ENCODE results near the gene B3GALT4. TPM values are rescaled to one million over a fixed set of nuclear protein-coding genes. Genes with fewer than 3 reads are reported as not detected.

B3GALT4 gene
- total and polyA plus RNA-seq, 2 of the 13 experiments (the other 11 are each of a cell fraction or from before 2014, with no cell fraction given): 0.04 to 0.27 TPM

DNA sequence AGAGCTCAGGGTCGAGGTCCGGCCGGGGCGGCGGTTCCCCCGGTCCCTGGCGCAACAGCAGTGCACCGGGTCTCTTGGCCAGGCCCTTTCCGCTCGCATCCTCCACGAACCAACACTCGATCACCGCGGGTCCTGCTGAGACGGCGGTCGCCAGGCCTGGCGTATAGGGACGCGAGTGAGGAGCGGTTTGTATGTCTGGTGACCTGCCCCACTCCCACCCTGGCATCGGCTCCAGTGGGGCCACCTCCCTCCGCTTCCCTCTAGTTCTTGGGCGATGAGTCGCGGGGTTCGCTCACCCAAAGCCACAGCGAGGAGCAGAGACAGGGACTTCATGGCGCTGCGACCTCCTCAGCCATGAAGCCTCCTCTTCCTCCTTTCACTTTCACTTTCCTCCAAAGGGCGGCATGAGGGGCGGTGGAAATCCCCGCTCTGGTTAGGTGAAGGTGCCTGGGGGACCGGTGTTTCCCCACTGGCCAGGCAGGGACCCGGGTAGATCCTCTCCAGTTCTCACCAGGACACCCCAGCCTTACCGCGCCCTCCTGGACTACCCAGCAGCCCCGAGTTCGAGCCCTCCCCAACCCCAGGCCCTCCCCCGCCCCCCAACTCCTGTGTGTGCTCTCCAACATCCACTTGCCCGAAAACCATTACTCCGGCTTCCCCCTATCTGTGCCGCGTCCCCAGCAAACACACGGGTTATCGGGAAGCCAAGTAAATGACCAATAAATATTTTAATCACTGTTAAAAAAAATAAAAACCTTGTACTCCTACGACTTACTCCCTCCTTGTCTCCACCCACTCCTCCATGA lies 37.0 kb downstream of the B3GALT4 start, which contains the start of gene TAPBP (continued):
- TF ChIP-seq ZNF296 (CRISPR knock-in tag; conservative IDR thresholded peaks at IDR 0.05) (no peak), ZNF761 (CRISPR knock-in tag; conservative IDR thresholded peaks at IDR 0.05) (no peak), GZF1 (CRISPR knock-in tag; IDR thresholded peaks at IDR 0.05) (no peak), ZNF441 (CRISPR knock-in tag; IDR thresholded peaks at IDR 0.05; ENCODE audit: borderline replicate concordance) (no peak), ZNF558 (CRISPR knock-in tag; IDR thresholded peaks at IDR 0.05; ENCODE audit: borderline replicate concordance) (no peak), JUN (CRISPR knock-in tag; IDR thresholded peaks at IDR 0.05) (no peak), ZNF430 (CRISPR knock-in tag; IDR thresholded peaks at IDR 0.05) (peak; percentile 86), CBX5 (CRISPR knock-in tag; IDR thresholded peaks at IDR 0.05; ENCODE audit: borderline replicate concordance) (no peak), ZNF552 (CRISPR knock-in tag; IDR thresholded peaks at IDR 0.05; ENCODE audit: borderline replicate concordance) (peak; percentile 45; the same call in 1 of the 2 replicates), ZNF335 (CRISPR knock-in tag; IDR thresholded peaks at IDR 0.05) (no peak; the same call in none of the 2 replicates), ZMYM4 (CRISPR knock-in tag; IDR thresholded peaks at IDR 0.05) (peak; percentile 20; the same call in 1 of the 2 replicates), TAF15 (IDR thresholded peaks at IDR 0.05; ENCODE audit: low read depth, low read length, poor library complexity, severe bottlenecking) (no peak), SPEN (CRISPR knock-in tag; IDR thresholded peaks at IDR 0.05; ENCODE audit: low read depth) (peak; percentile 33), ZNF614 (CRISPR knock-in tag; IDR thresholded peaks at IDR 0.05; ENCODE audit: borderline replicate concordance) (no peak), RAD51 (IDR thresholded peaks at IDR 0.05; ENCODE audit: borderline replicate concordance) (no peak)
- TF ChIP-seq, protein P1, sequence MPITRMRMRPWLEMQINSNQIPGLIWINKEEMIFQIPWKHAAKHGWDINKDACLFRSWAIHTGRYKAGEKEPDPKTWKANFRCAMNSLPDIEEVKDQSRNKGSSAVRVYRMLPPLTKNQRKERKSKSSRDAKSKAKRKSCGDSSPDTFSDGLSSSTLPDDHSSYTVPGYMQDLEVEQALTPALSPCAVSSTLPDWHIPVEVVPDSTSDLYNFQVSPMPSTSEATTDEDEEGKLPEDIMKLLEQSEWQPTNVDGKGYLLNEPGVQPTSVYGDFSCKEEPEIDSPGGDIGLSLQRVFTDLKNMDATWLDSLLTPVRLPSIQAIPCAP (CRISPR knock-in tag; IDR thresholded peaks at IDR 0.05; ENCODE audit: low read depth): peak; percentile 100
- TF ChIP-seq, protein P2, sequence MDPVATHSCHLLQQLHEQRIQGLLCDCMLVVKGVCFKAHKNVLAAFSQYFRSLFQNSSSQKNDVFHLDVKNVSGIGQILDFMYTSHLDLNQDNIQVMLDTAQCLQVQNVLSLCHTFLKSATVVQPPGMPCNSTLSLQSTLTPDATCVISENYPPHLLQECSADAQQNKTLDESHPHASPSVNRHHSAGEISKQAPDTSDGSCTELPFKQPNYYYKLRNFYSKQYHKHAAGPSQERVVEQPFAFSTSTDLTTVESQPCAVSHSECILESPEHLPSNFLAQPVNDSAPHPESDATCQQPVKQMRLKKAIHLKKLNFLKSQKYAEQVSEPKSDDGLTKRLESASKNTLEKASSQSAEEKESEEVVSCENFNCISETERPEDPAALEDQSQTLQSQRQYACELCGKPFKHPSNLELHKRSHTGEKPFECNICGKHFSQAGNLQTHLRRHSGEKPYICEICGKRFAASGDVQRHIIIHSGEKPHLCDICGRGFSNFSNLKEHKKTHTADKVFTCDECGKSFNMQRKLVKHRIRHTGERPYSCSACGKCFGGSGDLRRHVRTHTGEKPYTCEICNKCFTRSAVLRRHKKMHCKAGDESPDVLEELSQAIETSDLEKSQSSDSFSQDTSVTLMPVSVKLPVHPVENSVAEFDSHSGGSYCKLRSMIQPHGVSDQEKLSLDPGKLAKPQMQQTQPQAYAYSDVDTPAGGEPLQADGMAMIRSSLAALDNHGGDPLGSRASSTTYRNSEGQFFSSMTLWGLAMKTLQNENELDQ (CRISPR knock-in tag; IDR thresholded peaks at IDR 0.05; ENCODE audit: borderline replicate concordance): no peak
- TF ChIP-seq, protein P3, sequence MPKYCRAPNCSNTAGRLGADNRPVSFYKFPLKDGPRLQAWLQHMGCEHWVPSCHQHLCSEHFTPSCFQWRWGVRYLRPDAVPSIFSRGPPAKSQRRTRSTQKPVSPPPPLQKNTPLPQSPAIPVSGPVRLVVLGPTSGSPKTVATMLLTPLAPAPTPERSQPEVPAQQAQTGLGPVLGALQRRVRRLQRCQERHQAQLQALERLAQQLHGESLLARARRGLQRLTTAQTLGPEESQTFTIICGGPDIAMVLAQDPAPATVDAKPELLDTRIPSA (CRISPR knock-in tag; IDR thresholded peaks at IDR 0.05; ENCODE audit: borderline replicate concordance): no peak
- TF ChIP-seq, protein P4, sequence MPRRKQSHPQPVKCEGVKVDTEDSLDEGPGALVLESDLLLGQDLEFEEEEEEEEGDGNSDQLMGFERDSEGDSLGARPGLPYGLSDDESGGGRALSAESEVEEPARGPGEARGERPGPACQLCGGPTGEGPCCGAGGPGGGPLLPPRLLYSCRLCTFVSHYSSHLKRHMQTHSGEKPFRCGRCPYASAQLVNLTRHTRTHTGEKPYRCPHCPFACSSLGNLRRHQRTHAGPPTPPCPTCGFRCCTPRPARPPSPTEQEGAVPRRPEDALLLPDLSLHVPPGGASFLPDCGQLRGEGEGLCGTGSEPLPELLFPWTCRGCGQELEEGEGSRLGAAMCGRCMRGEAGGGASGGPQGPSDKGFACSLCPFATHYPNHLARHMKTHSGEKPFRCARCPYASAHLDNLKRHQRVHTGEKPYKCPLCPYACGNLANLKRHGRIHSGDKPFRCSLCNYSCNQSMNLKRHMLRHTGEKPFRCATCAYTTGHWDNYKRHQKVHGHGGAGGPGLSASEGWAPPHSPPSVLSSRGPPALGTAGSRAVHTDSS (CRISPR knock-in tag; conservative IDR thresholded peaks at IDR 0.05): peak; percentile 86; the same call in 1 of the 2 replicates
- TF ChIP-seq, protein P5, sequence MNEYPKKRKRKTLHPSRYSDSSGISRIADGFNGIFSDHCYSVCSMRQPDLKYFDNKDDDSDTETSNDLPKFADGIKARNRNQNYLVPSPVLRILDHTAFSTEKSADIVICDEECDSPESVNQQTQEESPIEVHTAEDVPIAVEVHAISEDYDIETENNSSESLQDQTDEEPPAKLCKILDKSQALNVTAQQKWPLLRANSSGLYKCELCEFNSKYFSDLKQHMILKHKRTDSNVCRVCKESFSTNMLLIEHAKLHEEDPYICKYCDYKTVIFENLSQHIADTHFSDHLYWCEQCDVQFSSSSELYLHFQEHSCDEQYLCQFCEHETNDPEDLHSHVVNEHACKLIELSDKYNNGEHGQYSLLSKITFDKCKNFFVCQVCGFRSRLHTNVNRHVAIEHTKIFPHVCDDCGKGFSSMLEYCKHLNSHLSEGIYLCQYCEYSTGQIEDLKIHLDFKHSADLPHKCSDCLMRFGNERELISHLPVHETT (CRISPR knock-in tag; conservative IDR thresholded peaks at IDR 0.05): no peak
- TF ChIP-seq, protein P6, sequence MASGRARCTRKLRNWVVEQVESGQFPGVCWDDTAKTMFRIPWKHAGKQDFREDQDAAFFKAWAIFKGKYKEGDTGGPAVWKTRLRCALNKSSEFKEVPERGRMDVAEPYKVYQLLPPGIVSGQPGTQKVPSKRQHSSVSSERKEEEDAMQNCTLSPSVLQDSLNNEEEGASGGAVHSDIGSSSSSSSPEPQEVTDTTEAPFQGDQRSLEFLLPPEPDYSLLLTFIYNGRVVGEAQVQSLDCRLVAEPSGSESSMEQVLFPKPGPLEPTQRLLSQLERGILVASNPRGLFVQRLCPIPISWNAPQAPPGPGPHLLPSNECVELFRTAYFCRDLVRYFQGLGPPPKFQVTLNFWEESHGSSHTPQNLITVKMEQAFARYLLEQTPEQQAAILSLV (CRISPR knock-in tag; IDR thresholded peaks at IDR 0.05; ENCODE audit: borderline replicate concordance): no peak
